SK-N-SH (cell line): ENCODE results near the gene SLCO1B3. TPM values are rescaled to one million over a fixed set of nuclear protein-coding genes. Genes with fewer than 3 reads are reported as not detected.

Experiments
- CTCF ChIA-PET: fragments of 300-600, 350-600 bp; formaldehyde crosslinking; extraction: SDS; loops from one replicate; lab custom pipeline; 2021; lab: Yijun Ruan, JAX
- POLR2A ChIA-PET: fragments of 350-600 bp; sonication (Branson Sonifier 250); formaldehyde crosslinking; extraction: SDS; loops from one replicate; lab custom pipeline; 2020; ENCODE audit warnings: antibody characterized with exemption, inconsistent platforms; lab: Yijun Ruan, JAX
- DNase-seq: peaks from one replicate; pipeline ENCODE4 v3.0.0; 2012
- H2AFZ ChIP-seq: fragments of 200-600 bp; sonication (generic); 2 replicates; pipeline ENCODE4 v1.8.1; 2016; ENCODE audit warnings: antibody characterized with exemption, mild to moderate bottlenecking, low read depth
- H3F3A ChIP-seq: fragments of 200-600 bp; sonication (generic); replicated peaks from 2 replicates; pipeline ENCODE3; 2016; ENCODE audit warnings: antibody characterized with exemption, mild to moderate bottlenecking; ENCODE audit not compliant: insufficient read depth
- H3K27ac ChIP-seq, 2 experiments: fragments of 200-500 bp in 1 of 2; fragments of 200-600 bp in 1 of 2; sonication (Bioruptor generic) in 1 of 2; sonication (generic), shearing (Covaris generic) in 1 of 2; 2 replicates each; pipeline versions ENCODE4 v1.5.1 to v1.6.1; 2014 to 2016; ENCODE audit warnings: low read depth in 2 of 2, inconsistent platforms in 1 of 2, low read length in 1 of 2, mild to moderate bottlenecking in 1 of 2, mixed read lengths in 1 of 2
- H3K27me3 ChIP-seq: fragments of 200-600 bp; sonication (generic), shearing (Covaris generic); 2 replicates; pipeline ENCODE4 v1.6.1; 2016; ENCODE audit warnings: mixed run types; ENCODE audit not compliant: insufficient read depth
- H3K36me3 ChIP-seq, 2 experiments: fragments of 200-500 bp in 1 of 2; fragments of 200-600 bp in 1 of 2; sonication (Bioruptor generic) in 1 of 2; sonication (generic) in 1 of 2; replicated peaks in 1 of 2; 2 replicates each; pipeline versions ENCODE3 to v1.5.1; 2014 to 2016; ENCODE audit warnings: low read length in 1 of 2, mild to moderate bottlenecking in 1 of 2; ENCODE audit not compliant: insufficient read depth in 2 of 2, control insufficient read depth in 1 of 2
- H3K4me1 ChIP-seq, 2 experiments: fragments of 200-500 bp in 1 of 2; fragments of 200-600 bp in 1 of 2; sonication (Bioruptor generic) in 1 of 2; sonication (generic), shearing (Covaris generic) in 1 of 2; 2 replicates each; pipeline versions ENCODE4 v1.5.1 to v1.6.1; 2014 to 2016; ENCODE audit warnings: low read depth in 1 of 2, low read length in 1 of 2, mixed run types in 1 of 2; ENCODE audit not compliant: insufficient read depth in 2 of 2, control insufficient read depth in 1 of 2
- H3K4me2 ChIP-seq: fragments of 200-600 bp; sonication (generic), shearing (Covaris generic); 2 replicates; pipeline ENCODE4 v1.6.1; 2017; ENCODE audit warnings: mixed run types
- H3K4me3 ChIP-seq, 2 experiments: fragments of 200-500 bp in 1 of 2; fragments of 200-600 bp in 1 of 2; sonication (Bioruptor generic) in 1 of 2; sonication (generic), shearing (Covaris generic) in 1 of 2; 2 replicates each; pipeline versions ENCODE4 v1.5.1 to v1.8.1; 2014 to 2016; ENCODE audit warnings: low read depth in 2 of 2, inconsistent platforms in 1 of 2, low read length in 1 of 2, mild to moderate bottlenecking in 1 of 2, mixed read lengths in 1 of 2, moderate library complexity in 1 of 2
- H3K79me2 ChIP-seq: fragments of 200-600 bp; sonication (generic); 2 replicates; pipeline ENCODE4 v1.8.1; 2017; ENCODE audit warnings: mild to moderate bottlenecking; ENCODE audit not compliant: insufficient read depth
- H3K9ac ChIP-seq: fragments of 200-600 bp; sonication (generic); 2 replicates; pipeline ENCODE4 v1.6.1; 2017; ENCODE audit warnings: mixed run types
- H3K9me2 ChIP-seq: fragments of 200-600 bp; sonication (generic); 2 replicates; pipeline ENCODE4 v1.6.1; 2017; ENCODE audit warnings: mixed run types
- H3K9me3 ChIP-seq: fragments of 200-600 bp; sonication (generic); 2 replicates; pipeline ENCODE4 v1.6.1; 2017; ENCODE audit warnings: mixed run types, mild to moderate bottlenecking, moderate library complexity
- H4K20me1 ChIP-seq: fragments of 200-600 bp; sonication (generic); 2 replicates; pipeline ENCODE4 v1.6.1; 2017; ENCODE audit warnings: mild to moderate bottlenecking, mixed run types; ENCODE audit not compliant: insufficient read depth
- CHD2 ChIP-seq: fragments of 150-350 bp; IDR thresholded peaks from 2 replicates; pipeline ENCODE4 v1.6.1; 2018; ENCODE audit warnings: low read length; ENCODE audit not compliant: partially characterized antibody
- ELF1 ChIP-seq: IDR thresholded peaks from 2 replicates; pipeline ENCODE4 v1.4.0; 2012
- EP300 ChIP-seq, 2 experiments: IDR thresholded peaks; 2 replicates each; pipeline versions ENCODE4 v1.4.0 to v1.6.1; 2012; ENCODE audit warnings: borderline replicate concordance in 1 of 2, low read depth in 1 of 2, low read length in 1 of 2
- GATA2 ChIP-seq: sonication (generic); formaldehyde crosslinking; IDR thresholded peaks from 2 replicates; pipeline ENCODE4 v1.5.0; 2020; ENCODE audit warnings: mild to moderate bottlenecking, missing genetic modification reagents
- JUND ChIP-seq: IDR thresholded peaks from 2 replicates; pipeline ENCODE4 v1.4.0; 2012
- MEF2A ChIP-seq: IDR thresholded peaks from 2 replicates; pipeline ENCODE4 v1.4.0; 2012; ENCODE audit warnings: low read depth, borderline replicate concordance
- MXI1 ChIP-seq: IDR thresholded peaks from 2 replicates; pipeline ENCODE4 v1.6.1; 2012; ENCODE audit warnings: mild to moderate bottlenecking, low read depth, low read length, improper control_type of control experiment
- NFIC ChIP-seq: IDR thresholded peaks from 2 replicates; pipeline ENCODE4 v1.4.0; 2012; ENCODE audit warnings: borderline replicate concordance
- NRF1 ChIP-seq: IDR thresholded peaks from 2 replicates; pipeline ENCODE4 v1.6.1; 2012; ENCODE audit warnings: low read depth, mild to moderate bottlenecking, low read length
- RAD21 ChIP-seq: IDR thresholded peaks from 2 replicates; pipeline ENCODE4 v1.6.1; 2012; ENCODE audit warnings: mild to moderate bottlenecking, low read length
- RCOR1 ChIP-seq: fragments of 150-350 bp; IDR thresholded peaks from 2 replicates; pipeline ENCODE4 v1.6.1; 2017; ENCODE audit warnings: antibody characterized with exemption, low read length
- RFX5 ChIP-seq: IDR thresholded peaks from 2 replicates; pipeline ENCODE4 v1.6.1; 2012; ENCODE audit warnings: mild to moderate bottlenecking, improper control_type of control experiment, low read length
- RXRA ChIP-seq: IDR thresholded peaks from 2 replicates; pipeline ENCODE4 v1.4.0; 2012; ENCODE audit warnings: low read depth, mild to moderate bottlenecking, borderline replicate concordance
- SIN3A ChIP-seq: IDR thresholded peaks from 2 replicates; pipeline ENCODE4 v1.6.1; 2012; ENCODE audit warnings: low read depth, mild to moderate bottlenecking, low read length, moderate library complexity, borderline replicate concordance
- SMC3 ChIP-seq: IDR thresholded peaks from 2 replicates; pipeline ENCODE4 v1.6.1; 2012; ENCODE audit warnings: low read depth, low read length, improper control_type of control experiment
- TEAD4 ChIP-seq: IDR thresholded peaks from 2 replicates; pipeline ENCODE4 v1.4.0; 2012; ENCODE audit warnings: mild to moderate bottlenecking, borderline replicate concordance; ENCODE audit not compliant: insufficient read depth
- YY1 ChIP-seq: IDR thresholded peaks from 2 replicates; pipeline ENCODE4 v1.4.0; 2012; ENCODE audit warnings: low read depth, mild to moderate bottlenecking
- WGBS: methylation state at CpG from one replicate; pipeline ENCODE4 v1.1.6; 2017; ENCODE audit warnings: low lambda C conversion rate; 5-methylcytosine and 5-hydroxymethylcytosine counted together
- polyA plus RNA-seq, 3 experiments: library from polyadenylated mRNA; depleted of rRNA; stranded (reverse); fragments of >200 nt; gene quantifications; 2 replicates each; pipeline ENCODE4 v1.2.3, GENCODE V29; 2012
- TF ChIP-seq, protein P1 (sequence below): IDR thresholded peaks from 2 replicates; pipeline ENCODE4; 2012
- TF ChIP-seq, protein P2 (sequence below): IDR thresholded peaks from 2 replicates; pipeline ENCODE4 v1.6.1; 2012; ENCODE audit warnings: mild to moderate bottlenecking, low read depth, low read length, moderate library complexity
- TF ChIP-seq, protein P3 (sequence below): IDR thresholded peaks from 2 replicates; pipeline ENCODE4 v1.4.0; 2012; ENCODE audit warnings: low read depth, borderline replicate concordance
- TF ChIP-seq, protein P4 (sequence below): fragments of 150-350 bp; IDR thresholded peaks from 2 replicates; pipeline ENCODE4 v1.6.1; 2017; ENCODE audit warnings: antibody characterized with exemption, low read length, low read depth, borderline replicate concordance
- TF ChIP-seq, protein P5 (sequence below): fragments of 200-600 bp; sonication (generic); IDR thresholded peaks from 2 replicates; pipeline ENCODE4 v1.6.1; 2017; ENCODE audit warnings: antibody characterized with exemption, mild to moderate bottlenecking, moderate library complexity
- TF ChIP-seq, protein P6 (sequence below): IDR thresholded peaks from 2 replicates; pipeline ENCODE4 v1.4.0; 2012; ENCODE audit warnings: low read depth

Gene SLCO1B3
- polyA plus RNA-seq, 1 of the 3 experiments (the other 2 are of a cell fraction): not detected

DNA sequence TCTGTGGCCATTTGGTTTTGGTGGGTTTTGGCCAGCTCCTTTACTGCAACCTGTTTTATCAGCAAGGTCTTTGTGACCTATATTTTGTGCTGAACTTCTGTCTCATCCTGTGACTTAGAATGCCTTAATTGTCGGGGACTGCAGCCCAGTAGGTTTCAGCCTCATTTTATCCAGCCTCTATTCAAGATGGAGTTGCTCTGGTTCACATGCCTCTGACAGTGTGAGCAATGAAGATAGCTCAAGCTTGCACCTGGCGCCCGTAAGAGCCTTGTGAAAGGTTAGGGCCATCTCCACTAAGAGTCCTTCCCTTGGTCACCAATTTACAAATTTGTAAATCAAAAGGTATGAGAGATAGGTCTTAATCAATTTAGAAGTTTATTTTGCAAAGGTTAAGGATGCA lies 19.4 kb downstream of the SLCO1B3 start (continued):
- TF ChIP-seq EP300 (IDR thresholded peaks at IDR 0.05; ENCODE audit: borderline replicate concordance in 1 of 2, low read depth in 1 of 2, low read length in 1 of 2): no peak
- no peak for TF ChIP-seq RXRA
- TF ChIP-seq ELF1: no peak
- TF ChIP-seq RFX5: no peak
- no peak for TF ChIP-seq TEAD4
- no peak for TF ChIP-seq YY1
- no peak for TF ChIP-seq MEF2A
- TF ChIP-seq GATA2 (CRISPR knock-in tag): no peak
- TF ChIP-seq NRF1: no peak
- TF ChIP-seq, all 33 proteins: peak for 0

DNA sequence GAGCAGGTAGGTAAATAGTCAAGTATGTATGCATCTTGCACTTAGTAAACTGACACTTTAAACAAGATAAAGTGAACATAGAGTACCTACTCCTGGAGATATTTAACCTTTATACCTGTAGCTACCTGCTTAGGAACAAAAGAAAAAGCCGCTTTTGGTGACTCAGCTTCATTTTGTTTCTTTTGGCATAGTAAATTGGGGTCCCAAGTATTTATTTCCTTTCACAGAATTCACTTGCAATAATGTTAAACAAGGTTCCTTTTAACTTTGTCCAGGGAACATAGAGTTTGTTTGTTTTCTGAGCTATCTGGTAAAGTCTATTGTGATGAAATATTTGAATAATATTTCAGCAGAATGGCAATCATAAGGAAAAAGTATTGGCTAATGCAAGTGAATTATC lies 20.0 kb downstream of the SLCO1B3 start:
- Histone ChIP-seq H3K27me3 (no peaks in the 10 kb centered on the region), H3F3A (no peaks in the 10 kb centered on the region), H3K9ac (no peak overlapping the region), H3K36me3 (no peaks in the 10 kb centered on the region), H3K4me3 (no peak overlapping the region), H3K9me3 (no peaks in the 10 kb centered on the region), H3K27ac (no peak overlapping the region), H2AFZ (no peak overlapping the region), H3K9me2 (no peaks in the 10 kb centered on the region), H3K4me2 (no peak overlapping the region), H3K4me1 (no peaks in the 10 kb centered on the region), H3K79me2 (no peaks in the 10 kb centered on the region), H4K20me1 (no peaks in the 10 kb centered on the region)
- no peak for DNase-seq
- WGBS: 11% methylated on average over 1 of the region's 1 CpG
- POLR2A ChIA-PET: no interaction called here
- CTCF ChIA-PET: interaction anchor here (1.1 kb wide), 1 partner anchor 19 kb away, joined by 3 read pairs; no protein-coding TSS in a partner anchor
- TF ChIP-seq, protein P1, sequence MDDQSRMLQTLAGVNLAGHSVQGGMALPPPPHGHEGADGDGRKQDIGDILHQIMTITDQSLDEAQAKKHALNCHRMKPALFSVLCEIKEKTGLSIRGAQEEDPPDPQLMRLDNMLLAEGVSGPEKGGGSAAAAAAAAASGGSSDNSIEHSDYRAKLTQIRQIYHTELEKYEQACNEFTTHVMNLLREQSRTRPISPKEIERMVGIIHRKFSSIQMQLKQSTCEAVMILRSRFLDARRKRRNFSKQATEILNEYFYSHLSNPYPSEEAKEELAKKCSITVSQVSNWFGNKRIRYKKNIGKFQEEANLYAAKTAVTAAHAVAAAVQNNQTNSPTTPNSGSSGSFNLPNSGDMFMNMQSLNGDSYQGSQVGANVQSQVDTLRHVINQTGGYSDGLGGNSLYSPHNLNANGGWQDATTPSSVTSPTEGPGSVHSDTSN: no peak
- TF ChIP-seq, protein P2, sequence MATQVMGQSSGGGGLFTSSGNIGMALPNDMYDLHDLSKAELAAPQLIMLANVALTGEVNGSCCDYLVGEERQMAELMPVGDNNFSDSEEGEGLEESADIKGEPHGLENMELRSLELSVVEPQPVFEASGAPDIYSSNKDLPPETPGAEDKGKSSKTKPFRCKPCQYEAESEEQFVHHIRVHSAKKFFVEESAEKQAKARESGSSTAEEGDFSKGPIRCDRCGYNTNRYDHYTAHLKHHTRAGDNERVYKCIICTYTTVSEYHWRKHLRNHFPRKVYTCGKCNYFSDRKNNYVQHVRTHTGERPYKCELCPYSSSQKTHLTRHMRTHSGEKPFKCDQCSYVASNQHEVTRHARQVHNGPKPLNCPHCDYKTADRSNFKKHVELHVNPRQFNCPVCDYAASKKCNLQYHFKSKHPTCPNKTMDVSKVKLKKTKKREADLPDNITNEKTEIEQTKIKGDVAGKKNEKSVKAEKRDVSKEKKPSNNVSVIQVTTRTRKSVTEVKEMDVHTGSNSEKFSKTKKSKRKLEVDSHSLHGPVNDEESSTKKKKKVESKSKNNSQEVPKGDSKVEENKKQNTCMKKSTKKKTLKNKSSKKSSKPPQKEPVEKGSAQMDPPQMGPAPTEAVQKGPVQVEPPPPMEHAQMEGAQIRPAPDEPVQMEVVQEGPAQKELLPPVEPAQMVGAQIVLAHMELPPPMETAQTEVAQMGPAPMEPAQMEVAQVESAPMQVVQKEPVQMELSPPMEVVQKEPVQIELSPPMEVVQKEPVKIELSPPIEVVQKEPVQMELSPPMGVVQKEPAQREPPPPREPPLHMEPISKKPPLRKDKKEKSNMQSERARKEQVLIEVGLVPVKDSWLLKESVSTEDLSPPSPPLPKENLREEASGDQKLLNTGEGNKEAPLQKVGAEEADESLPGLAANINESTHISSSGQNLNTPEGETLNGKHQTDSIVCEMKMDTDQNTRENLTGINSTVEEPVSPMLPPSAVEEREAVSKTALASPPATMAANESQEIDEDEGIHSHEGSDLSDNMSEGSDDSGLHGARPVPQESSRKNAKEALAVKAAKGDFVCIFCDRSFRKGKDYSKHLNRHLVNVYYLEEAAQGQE: no peak
- TF ChIP-seq NFIC (no peak), RFX5 (no peak), SMC3 (no peak), RCOR1 (no peak), MEF2A (no peak), MXI1 (no peak), JUND (no peak), SIN3A (no peak), CHD2 (no peak), TEAD4 (no peak), RAD21 (no peak)
- TF ChIP-seq, protein P3, sequence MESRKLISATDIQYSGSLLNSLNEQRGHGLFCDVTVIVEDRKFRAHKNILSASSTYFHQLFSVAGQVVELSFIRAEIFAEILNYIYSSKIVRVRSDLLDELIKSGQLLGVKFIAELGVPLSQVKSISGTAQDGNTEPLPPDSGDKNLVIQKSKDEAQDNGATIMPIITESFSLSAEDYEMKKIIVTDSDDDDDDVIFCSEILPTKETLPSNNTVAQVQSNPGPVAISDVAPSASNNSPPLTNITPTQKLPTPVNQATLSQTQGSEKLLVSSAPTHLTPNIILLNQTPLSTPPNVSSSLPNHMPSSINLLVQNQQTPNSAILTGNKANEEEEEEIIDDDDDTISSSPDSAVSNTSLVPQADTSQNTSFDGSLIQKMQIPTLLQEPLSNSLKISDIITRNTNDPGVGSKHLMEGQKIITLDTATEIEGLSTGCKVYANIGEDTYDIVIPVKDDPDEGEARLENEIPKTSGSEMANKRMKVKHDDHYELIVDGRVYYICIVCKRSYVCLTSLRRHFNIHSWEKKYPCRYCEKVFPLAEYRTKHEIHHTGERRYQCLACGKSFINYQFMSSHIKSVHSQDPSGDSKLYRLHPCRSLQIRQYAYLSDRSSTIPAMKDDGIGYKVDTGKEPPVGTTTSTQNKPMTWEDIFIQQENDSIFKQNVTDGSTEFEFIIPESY: no peak
- TF ChIP-seq, protein P4, sequence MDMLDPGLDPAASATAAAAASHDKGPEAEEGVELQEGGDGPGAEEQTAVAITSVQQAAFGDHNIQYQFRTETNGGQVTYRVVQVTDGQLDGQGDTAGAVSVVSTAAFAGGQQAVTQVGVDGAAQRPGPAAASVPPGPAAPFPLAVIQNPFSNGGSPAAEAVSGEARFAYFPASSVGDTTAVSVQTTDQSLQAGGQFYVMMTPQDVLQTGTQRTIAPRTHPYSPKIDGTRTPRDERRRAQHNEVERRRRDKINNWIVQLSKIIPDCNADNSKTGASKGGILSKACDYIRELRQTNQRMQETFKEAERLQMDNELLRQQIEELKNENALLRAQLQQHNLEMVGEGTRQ: no peak
- TF ChIP-seq, protein P5, sequence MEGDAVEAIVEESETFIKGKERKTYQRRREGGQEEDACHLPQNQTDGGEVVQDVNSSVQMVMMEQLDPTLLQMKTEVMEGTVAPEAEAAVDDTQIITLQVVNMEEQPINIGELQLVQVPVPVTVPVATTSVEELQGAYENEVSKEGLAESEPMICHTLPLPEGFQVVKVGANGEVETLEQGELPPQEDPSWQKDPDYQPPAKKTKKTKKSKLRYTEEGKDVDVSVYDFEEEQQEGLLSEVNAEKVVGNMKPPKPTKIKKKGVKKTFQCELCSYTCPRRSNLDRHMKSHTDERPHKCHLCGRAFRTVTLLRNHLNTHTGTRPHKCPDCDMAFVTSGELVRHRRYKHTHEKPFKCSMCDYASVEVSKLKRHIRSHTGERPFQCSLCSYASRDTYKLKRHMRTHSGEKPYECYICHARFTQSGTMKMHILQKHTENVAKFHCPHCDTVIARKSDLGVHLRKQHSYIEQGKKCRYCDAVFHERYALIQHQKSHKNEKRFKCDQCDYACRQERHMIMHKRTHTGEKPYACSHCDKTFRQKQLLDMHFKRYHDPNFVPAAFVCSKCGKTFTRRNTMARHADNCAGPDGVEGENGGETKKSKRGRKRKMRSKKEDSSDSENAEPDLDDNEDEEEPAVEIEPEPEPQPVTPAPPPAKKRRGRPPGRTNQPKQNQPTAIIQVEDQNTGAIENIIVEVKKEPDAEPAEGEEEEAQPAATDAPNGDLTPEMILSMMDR: no peak
- TF ChIP-seq, protein P6, sequence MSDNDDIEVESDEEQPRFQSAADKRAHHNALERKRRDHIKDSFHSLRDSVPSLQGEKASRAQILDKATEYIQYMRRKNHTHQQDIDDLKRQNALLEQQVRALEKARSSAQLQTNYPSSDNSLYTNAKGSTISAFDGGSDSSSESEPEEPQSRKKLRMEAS: no peak
